ENCODE data around the gene PRKAG2. TPM values are rescaled to one million over a fixed set of nuclear protein-coding genes. Genes with fewer than 3 reads are reported as not detected.

Gene PRKAG2
- total and polyA plus RNA-seq, 4 donors: 17.5 to 33.3 (median 23.9) TPM

DNA sequence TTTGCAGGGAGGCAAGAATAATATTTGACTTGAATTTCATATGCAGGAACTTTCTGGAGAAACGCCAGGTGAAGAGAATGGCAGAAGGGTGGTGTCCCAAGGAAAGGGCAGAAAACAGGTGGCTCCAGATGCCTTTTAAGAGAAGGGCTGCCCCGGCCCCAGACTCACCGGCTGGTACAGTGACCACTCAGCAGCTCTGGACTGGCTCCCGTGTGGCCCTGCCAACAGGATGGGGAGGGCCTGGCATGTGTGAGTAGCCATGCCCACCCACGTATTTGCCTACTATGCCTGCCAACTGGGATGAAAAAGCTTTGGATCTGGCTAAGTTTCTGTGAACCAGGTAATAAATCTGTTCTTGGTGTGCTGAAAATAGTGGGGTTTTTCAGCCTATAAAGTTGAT is 159.5 kb downstream of the PRKAG2 start:
- DNase-seq (no peak), ATAC-seq (ENCODE audit: insufficient read depth, low FRiP score) (no peak)
- Histone ChIP-seq H3K9ac (ENCODE audit: insufficient read depth in 1 of 2, low read length in 2 of 2) (no peak overlapping the region), H3K27me3 (ENCODE audit: control insufficient read depth in 3 of 3, insufficient read depth in 3 of 3, low read length in 2 of 3) (no peaks in the 10 kb centered on the region), H3K36me3 (ENCODE audit: control insufficient read depth in 4 of 4, insufficient read depth in 4 of 4, low read length in 4 of 4) (no peaks in the 10 kb centered on the region), H3K4me3 (no peak overlapping the region), H3K4me1 (ENCODE audit: control insufficient read depth in 5 of 5, insufficient read depth in 5 of 5, low read length in 5 of 5) (peaks cover 0 to 13% (median 3%) of the 10 kb centered on the region in 5 donors), H3K27ac (ENCODE audit: low read depth in 1 of 2, low read length in 1 of 2) (peak overlapping the region; percentile 28 to 46), H3K9me3 (ENCODE audit: control insufficient read depth in 4 of 4, insufficient read depth in 3 of 4, low read length in 3 of 4) (no peaks in the 10 kb centered on the region)
- TF ChIP-seq CTCF (IDR thresholded peaks at IDR 0.05; ENCODE audit: control extremely low read depth, extremely low read depth): no peak
- 61 to 77% methylated on average over 5 of the region's 5 CpGs for WGBS, 2 donors

DNA sequence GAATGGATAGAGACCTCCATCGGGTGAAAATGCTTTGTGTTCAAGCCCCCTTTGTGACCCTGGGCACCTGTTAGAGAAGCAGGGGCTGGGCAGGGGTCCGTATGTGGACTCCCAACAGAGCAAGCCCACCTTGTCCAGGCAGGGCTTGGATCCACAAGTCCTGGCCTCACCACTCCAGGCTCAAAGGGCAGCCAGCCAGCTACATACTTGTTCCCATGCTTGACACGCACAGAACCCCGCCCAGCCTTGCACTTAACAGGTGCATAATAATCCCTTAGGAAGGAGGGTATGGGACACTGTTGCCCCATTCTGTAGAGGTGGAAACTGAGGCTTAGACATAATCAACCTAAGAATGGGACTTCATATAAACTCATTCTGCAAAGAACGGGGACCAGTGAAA is 160.6 kb downstream of the PRKAG2 start:
- peaks cover 0 to 14% (median 7%) of the 10 kb centered on the region in 5 donors for H3K4me1 ChIP-seq (ENCODE audit: control insufficient read depth in 5 of 5, insufficient read depth in 5 of 5, low read length in 5 of 5)
- peak in 1 of 3 donors; percentile 61 for DNase-seq
- no peaks in the 10 kb centered on the region for H3K9me3 ChIP-seq (ENCODE audit: control insufficient read depth in 4 of 4, insufficient read depth in 3 of 4, low read length in 3 of 4)
- H3K36me3 ChIP-seq (ENCODE audit: control insufficient read depth in 4 of 4, insufficient read depth in 4 of 4, low read length in 4 of 4): no peaks in the 10 kb centered on the region
- WGBS, 2 donors: 60 to 69% methylated on average over 5 of the region's 5 CpGs
- no peak for ATAC-seq (ENCODE audit: insufficient read depth, low FRiP score)
- H3K9ac ChIP-seq (ENCODE audit: insufficient read depth in 1 of 2, low read length in 2 of 2): no peak overlapping the region
- no peaks in the 10 kb centered on the region for H3K27me3 ChIP-seq (ENCODE audit: control insufficient read depth in 3 of 3, insufficient read depth in 3 of 3, low read length in 2 of 3)
- peak overlapping the region; percentile 51 to 54 for H3K27ac ChIP-seq (ENCODE audit: low read depth in 1 of 2, low read length in 1 of 2)
- H3K4me3 ChIP-seq: no peak overlapping the region
- TF ChIP-seq CTCF (IDR thresholded peaks at IDR 0.05; ENCODE audit: control extremely low read depth, extremely low read depth): no peak

DNA sequence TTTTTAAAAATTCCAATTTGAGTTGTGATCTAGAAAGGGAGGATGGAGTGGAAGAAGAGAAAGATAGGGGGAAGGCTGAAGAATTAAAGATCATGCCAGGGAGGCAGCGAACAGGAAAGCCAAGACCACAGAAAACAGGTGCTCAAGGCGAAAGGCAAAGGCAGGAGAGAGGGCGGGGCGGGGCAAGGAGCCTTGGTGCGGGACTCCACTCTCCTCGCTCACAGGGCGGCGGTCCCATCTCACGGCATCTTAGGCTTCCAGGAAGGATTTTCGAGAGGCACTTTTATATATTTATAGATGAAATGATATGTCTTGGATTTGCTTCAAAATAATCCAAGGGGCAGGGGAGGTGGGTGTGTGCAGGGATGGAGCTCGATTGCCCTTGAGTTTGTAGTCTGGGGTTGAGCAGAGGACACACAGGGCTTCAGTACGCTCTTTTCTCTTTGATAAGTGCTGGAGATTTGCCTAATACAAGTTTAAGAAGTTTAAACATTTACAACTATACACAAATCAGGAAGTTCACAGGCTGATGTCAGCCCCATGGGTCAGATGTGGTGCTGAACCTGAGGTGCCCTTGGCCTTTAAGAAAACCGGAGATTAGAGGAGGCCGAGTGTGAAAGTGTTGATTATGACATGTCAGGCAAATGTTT is 161.1 kb downstream of the PRKAG2 start:
- Histone ChIP-seq H3K36me3 (ENCODE audit: control insufficient read depth in 4 of 4, insufficient read depth in 4 of 4, low read length in 4 of 4) (no peaks in the 10 kb centered on the region), H3K9me3 (ENCODE audit: control insufficient read depth in 4 of 4, insufficient read depth in 3 of 4, low read length in 3 of 4) (no peaks in the 10 kb centered on the region), H3K27me3 (ENCODE audit: control insufficient read depth in 3 of 3, insufficient read depth in 3 of 3, low read length in 2 of 3) (no peaks in the 10 kb centered on the region), H3K4me3 (no peak overlapping the region), H3K9ac (ENCODE audit: insufficient read depth in 1 of 2, low read length in 2 of 2) (peak overlapping the region in 1 of 2 donors; percentile 4), H3K27ac (ENCODE audit: low read depth in 1 of 2, low read length in 1 of 2) (peak overlapping the region; percentile 51 to 54), H3K4me1 (ENCODE audit: control insufficient read depth in 5 of 5, insufficient read depth in 5 of 5, low read length in 5 of 5) (peaks cover 0 to 11% (median 7%) of the 10 kb centered on the region in 5 donors)
- peak; percentile 32 for ATAC-seq (ENCODE audit: insufficient read depth, low FRiP score)
- no peak for TF ChIP-seq CTCF (IDR thresholded peaks at IDR 0.05; ENCODE audit: control extremely low read depth, extremely low read depth)
- peak; percentile 27 to 75 (median 46) for DNase-seq
- 61 to 78% methylated on average over 14 of the region's 14 CpGs for WGBS, 2 donors

GRCh38 chr7:151714201-151714600 is 162.7 kb downstream of the PRKAG2 start:
- no peak for DNase-seq
- no peak overlapping the region for H3K4me3 ChIP-seq
- H3K4me1 ChIP-seq (ENCODE audit: control insufficient read depth in 5 of 5, insufficient read depth in 5 of 5, low read length in 5 of 5): peaks cover 0 to 11% (median 7%) of the 10 kb centered on the region in 5 donors
- no peaks in the 10 kb centered on the region for H3K27me3 ChIP-seq (ENCODE audit: control insufficient read depth in 3 of 3, insufficient read depth in 3 of 3, low read length in 2 of 3)
- H3K36me3 ChIP-seq (ENCODE audit: control insufficient read depth in 4 of 4, insufficient read depth in 4 of 4, low read length in 4 of 4): no peaks in the 10 kb centered on the region
- H3K9ac ChIP-seq (ENCODE audit: insufficient read depth in 1 of 2, low read length in 2 of 2): no peak overlapping the region
- H3K27ac ChIP-seq (ENCODE audit: low read depth in 1 of 2, low read length in 1 of 2): no peak overlapping the region
- no peaks in the 10 kb centered on the region for H3K9me3 ChIP-seq (ENCODE audit: control insufficient read depth in 4 of 4, insufficient read depth in 3 of 4, low read length in 3 of 4)
- 91 to 98% methylated on average over 24 of the region's 24 CpGs for WGBS, 2 donors
- no peak for TF ChIP-seq CTCF (IDR thresholded peaks at IDR 0.05; ENCODE audit: control extremely low read depth, extremely low read depth)
- no peak for ATAC-seq (ENCODE audit: insufficient read depth, low FRiP score)
